Caco-2 (cell line): ENCODE results near the gene FAM13B. TPM values are rescaled to one million over a fixed set of nuclear protein-coding genes. Genes with fewer than 3 reads are reported as not detected.

Source experiments
- BruUV-seq: library from RNA; stranded (reverse); fragments of 400-500 nt; replicated peaks from 2 replicates; lab custom pipeline; 2021; lab: Mats Ljungman, UMichigan
- CTCF ChIA-PET: fragments of 300-600 bp; sonication (Branson Sonifier 250); formaldehyde crosslinking; loops from one replicate; lab custom pipeline; 2022; ENCODE audit warnings: antibody characterized with exemption; lab: Charles Lee
- POLR2A ChIA-PET: fragments of 300-600 bp; sonication (Branson Sonifier 250); formaldehyde crosslinking; loops from one replicate; lab custom pipeline; 2022; ENCODE audit warnings: antibody characterized with exemption; lab: Charles Lee
- DNase-seq, 2 experiments: peaks; one replicate each; pipeline versions ENCODE4 v3.0.0 to v3.0.0-alpha.2; 2020 to 2022
- H3K27me3 ChIP-seq: replicated peaks from 2 replicates; pipeline ENCODE4 v1.6.0; 2011; ENCODE audit warnings: low read length; ENCODE audit not compliant: control insufficient read depth, insufficient read depth
- H3K36me3 ChIP-seq: 2 replicates; pipeline ENCODE4 v1.5.1; 2011; ENCODE audit warnings: low read length; ENCODE audit not compliant: control insufficient read depth, insufficient read depth
- H3K4me1 ChIP-seq: fragments of 250-450 bp; sonication (Bioruptor Pico); 2 replicates; pipeline ENCODE4 v1.5.1; 2020; ENCODE audit warnings: mild to moderate bottlenecking
- H3K4me3 ChIP-seq: 2 replicates; pipeline ENCODE4 v1.5.1; 2011; ENCODE audit warnings: low read depth, mild to moderate bottlenecking, control low read depth, low read length
- H3K9me3 ChIP-seq: fragments of 250-450 bp; sonication (Bioruptor Pico); 2 replicates; pipeline ENCODE4 v1.5.1; 2020; ENCODE audit warnings: mild to moderate bottlenecking, moderate library complexity
- H3K27ac Mint-ChIP-seq: one replicate; pipeline ENCODE4 v1.8.0; 2022; ENCODE audit warnings: mixed read lengths; ENCODE audit not compliant: unreplicated experiment
- H3K27me3 Mint-ChIP-seq: one replicate; pipeline ENCODE4 v1.8.0; 2022; ENCODE audit warnings: mixed read lengths; ENCODE audit not compliant: insufficient read depth, unreplicated experiment
- H3K36me3 Mint-ChIP-seq: one replicate; pipeline ENCODE4 v1.8.0; 2022; ENCODE audit warnings: mild to moderate bottlenecking, mixed read lengths; ENCODE audit not compliant: insufficient read depth, unreplicated experiment
- H3K4me1 Mint-ChIP-seq: one replicate; pipeline ENCODE4 v1.8.0; 2022; ENCODE audit warnings: low read depth, mixed read lengths; ENCODE audit not compliant: unreplicated experiment
- H3K4me3 Mint-ChIP-seq: one replicate; pipeline ENCODE4 v1.8.0; 2022; ENCODE audit warnings: mild to moderate bottlenecking, moderate library complexity, mixed read lengths; ENCODE audit not compliant: unreplicated experiment
- H3K9me3 Mint-ChIP-seq: one replicate; pipeline ENCODE4 v1.8.0; 2022; ENCODE audit warnings: mixed read lengths; ENCODE audit not compliant: unreplicated experiment
- CTCF ChIP-seq, 2 experiments: fragments of 200-600 bp in 1 of 2; IDR thresholded peaks; 1 replicate in 1 of 2; 2 replicates in 1 of 2; pipeline versions ENCODE4 v1.5.1 to v1.8.0; 2011 to 2022; ENCODE audit warnings: antibody characterized with exemption in 1 of 2, control low read depth in 1 of 2, inconsistent platforms in 1 of 2, low read depth in 1 of 2, low read length in 1 of 2, mild to moderate bottlenecking in 1 of 2, moderate library complexity in 1 of 2; ENCODE audit not compliant: insufficient read depth in 1 of 2, severe bottlenecking in 1 of 2, unreplicated experiment in 1 of 2
- intact Hi-C: fragments of 100-400 bp; cut with micrococcal nuclease; formaldehyde crosslinking; loops from one replicate; pipeline ENCODE4 v1.10.0; 2022; ENCODE audit not compliant: unreplicated experiment
- total RNA-seq: library from RNA; stranded (reverse); gene quantifications from 2 replicates; pipeline ENCODE4 v1.2.3, GENCODE V29; 2022

Gene FAM13B
- total RNA-seq, 1 experiment from 2014 or later = 55.8 TPM

- Mint-ChIP-seq H3K4me3 (no peak overlapping the region), H3K36me3 (peaks cover 83% of the 10 kb centered on the region)
- POLR2A ChIA-PET = no interaction called here
These were observed 93.5 kb downstream of the FAM13B start for GRCh38 chr5:137939331-137939730.

GRCh38 chr5:137938751-137939143, 94.1 kb downstream of the FAM13B start:
- intact Hi-C loops = no loop called here
- Mint-ChIP-seq H3K4me3 (no peak overlapping the region), H3K36me3 (peaks cover 78% of the 10 kb centered on the region)

More at GRCh38 chr5:137939331-137939730, 93.5 kb downstream of the FAM13B start:
- Mint-ChIP-seq H3K27me3 (no peaks in the 10 kb centered on the region), H3K27ac (no peak overlapping the region), H3K9me3 (no peaks in the 10 kb centered on the region), H3K4me1 (no peaks in the 10 kb centered on the region)
- CTCF ChIA-PET = no interaction called here
- no peaks in the 10 kb centered on the region for H3K27me3 ChIP-seq
- no peaks in the 10 kb centered on the region for H3K4me1 ChIP-seq
- intact Hi-C loops = no loop called here
- no peak for TF ChIP-seq CTCF (IDR thresholded peaks at IDR 0.05; ENCODE audit: insufficient read depth in 1 of 2, low read depth in 1 of 2, low read length in 1 of 2, severe bottlenecking in 1 of 2, unreplicated experiment in 1 of 2)
- no peaks in the 10 kb centered on the region for H3K9me3 ChIP-seq
- H3K4me3 ChIP-seq = no peak overlapping the region
- BruUV-seq = no TSS peak
- DNase-seq = no peak
- H3K36me3 ChIP-seq = peaks cover 2% of the 10 kb centered on the region; the same call in 1 of the 2 replicates

GRCh38 chr5:137937994-137938750, 94.7 kb downstream of the FAM13B start:
- Histone ChIP-seq H3K27me3 (no peaks in the 10 kb centered on the region), H3K4me3 (no peak overlapping the region), H3K36me3 (peaks cover 2% of the 10 kb centered on the region; the same call in 1 of the 2 replicates), H3K9me3 (no peaks in the 10 kb centered on the region), H3K4me1 (no peaks in the 10 kb centered on the region)
- Mint-ChIP-seq H3K4me3 (no peak overlapping the region), H3K27ac (no peak overlapping the region), H3K36me3 (peaks cover 75% of the 10 kb centered on the region), H3K9me3 (no peaks in the 10 kb centered on the region), H3K27me3 (no peaks in the 10 kb centered on the region), H3K4me1 (no peaks in the 10 kb centered on the region)
- BruUV-seq = no TSS peak
- intact Hi-C loops = no loop called here
- TF ChIP-seq CTCF (IDR thresholded peaks at IDR 0.05; ENCODE audit: insufficient read depth in 1 of 2, low read depth in 1 of 2, low read length in 1 of 2, severe bottlenecking in 1 of 2, unreplicated experiment in 1 of 2) = no peak
- CTCF ChIA-PET = no interaction called here
- no peak for DNase-seq
- POLR2A ChIA-PET = no interaction called here

More at GRCh38 chr5:137938751-137939143, 94.1 kb downstream of the FAM13B start:
- no peak for TF ChIP-seq CTCF (IDR thresholded peaks at IDR 0.05; ENCODE audit: insufficient read depth in 1 of 2, low read depth in 1 of 2, low read length in 1 of 2, severe bottlenecking in 1 of 2, unreplicated experiment in 1 of 2)
- Histone ChIP-seq H3K4me1 (no peaks in the 10 kb centered on the region), H3K9me3 (no peaks in the 10 kb centered on the region), H3K4me3 (no peak overlapping the region), H3K36me3 (peaks cover 2% of the 10 kb centered on the region; the same call in 1 of the 2 replicates), H3K27me3 (no peaks in the 10 kb centered on the region)
- no peaks in the 10 kb centered on the region for H3K9me3 Mint-ChIP-seq
- CTCF ChIA-PET = no interaction called here
- H3K27ac Mint-ChIP-seq = no peak overlapping the region
- no peaks in the 10 kb centered on the region for H3K27me3 Mint-ChIP-seq
- DNase-seq = no peak
- no peaks in the 10 kb centered on the region for H3K4me1 Mint-ChIP-seq
- POLR2A ChIA-PET = no interaction called here
- BruUV-seq = TSS peak; percentile 20
